GM18508 (cell line): ENCODE data around the gene PLXNA2.

Experiments
- ATAC-seq: cut with Tn5 transposase; IDR thresholded peaks from one replicate; pipeline ENCODE4 v1.9.1; 2021; ENCODE audit warnings: moderate number of reproducible peaks; ENCODE audit not compliant: insufficient read depth, unreplicated experiment

Gene PLXNA2

DNA sequence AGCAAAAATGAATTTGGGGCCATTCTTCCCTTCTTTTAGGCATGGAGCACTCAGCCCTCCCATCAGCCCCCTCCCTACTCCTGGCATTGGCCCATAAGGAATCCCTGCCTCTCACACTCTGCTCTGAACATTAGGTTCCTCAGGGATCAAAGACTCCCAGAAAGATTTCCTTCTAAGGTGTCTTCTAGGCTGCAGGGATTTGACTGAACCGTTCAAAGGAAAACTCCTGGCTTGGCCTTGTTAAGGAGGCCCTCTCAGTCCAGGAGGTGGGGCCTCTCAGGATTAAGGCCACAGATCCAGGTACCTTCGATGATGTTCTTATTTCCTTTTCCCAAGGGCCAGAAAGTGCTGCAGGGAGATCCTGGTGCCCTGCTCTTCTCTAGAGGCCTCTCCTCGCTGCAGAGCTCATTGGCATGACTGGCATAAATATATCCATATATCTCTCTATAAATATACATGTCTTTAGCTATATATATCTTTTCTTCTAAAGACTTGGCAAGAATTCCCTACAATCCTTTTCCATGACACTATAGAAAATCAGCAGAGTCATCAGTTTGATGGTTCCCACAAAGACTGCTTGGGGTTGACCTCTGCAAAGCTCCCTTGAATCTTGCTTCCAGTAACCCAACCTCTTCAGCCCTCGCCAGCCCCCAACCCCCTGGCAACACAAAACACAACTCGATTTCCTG, 59.1 kb downstream of the PLXNA2 start:
- ATAC-seq = no peak

DNA sequence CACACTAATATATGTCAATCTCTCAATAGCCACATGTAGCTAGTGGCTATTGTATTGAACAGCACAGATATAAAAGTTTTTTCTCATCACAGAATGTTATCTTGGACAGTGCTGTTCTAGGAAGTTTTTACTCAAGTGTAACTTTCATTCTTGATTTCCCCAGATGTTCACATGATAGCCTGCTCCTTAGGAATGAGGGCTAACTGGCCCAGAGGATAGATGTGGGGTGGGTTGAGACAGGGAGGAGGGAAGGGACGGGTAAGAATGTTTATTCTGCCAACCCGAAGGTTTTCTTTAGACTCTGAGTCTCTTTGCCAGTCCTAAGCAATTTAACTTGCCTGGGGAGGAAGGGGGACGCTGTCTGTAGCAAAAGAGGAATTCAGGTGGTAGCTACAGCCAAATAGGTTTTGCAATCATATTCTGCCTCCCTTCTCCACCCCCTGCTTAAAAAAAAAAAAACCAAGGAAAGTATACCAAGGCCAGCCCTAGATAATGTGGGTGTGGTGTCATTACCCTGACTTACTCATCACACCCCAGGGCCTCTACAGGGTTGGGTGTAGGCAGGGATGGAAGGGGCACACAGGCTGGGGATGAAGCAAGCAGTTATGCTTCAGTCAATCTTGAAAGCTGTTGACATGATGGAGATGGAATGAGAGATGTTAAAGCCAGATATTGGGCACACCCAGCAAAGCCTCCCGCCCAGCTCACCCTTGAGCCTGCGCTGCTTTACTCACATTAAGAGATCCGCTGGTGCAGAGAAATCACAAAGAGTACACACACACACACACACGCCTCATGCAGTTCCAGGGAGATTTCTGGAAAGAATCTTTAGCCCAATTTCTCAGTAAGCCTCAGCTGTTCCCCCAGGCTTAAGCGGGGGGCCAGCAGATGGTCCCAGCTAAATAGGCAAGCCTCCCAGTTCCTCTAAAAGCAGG, 59.9 kb downstream of the PLXNA2 start:
- no peak for ATAC-seq

DNA sequence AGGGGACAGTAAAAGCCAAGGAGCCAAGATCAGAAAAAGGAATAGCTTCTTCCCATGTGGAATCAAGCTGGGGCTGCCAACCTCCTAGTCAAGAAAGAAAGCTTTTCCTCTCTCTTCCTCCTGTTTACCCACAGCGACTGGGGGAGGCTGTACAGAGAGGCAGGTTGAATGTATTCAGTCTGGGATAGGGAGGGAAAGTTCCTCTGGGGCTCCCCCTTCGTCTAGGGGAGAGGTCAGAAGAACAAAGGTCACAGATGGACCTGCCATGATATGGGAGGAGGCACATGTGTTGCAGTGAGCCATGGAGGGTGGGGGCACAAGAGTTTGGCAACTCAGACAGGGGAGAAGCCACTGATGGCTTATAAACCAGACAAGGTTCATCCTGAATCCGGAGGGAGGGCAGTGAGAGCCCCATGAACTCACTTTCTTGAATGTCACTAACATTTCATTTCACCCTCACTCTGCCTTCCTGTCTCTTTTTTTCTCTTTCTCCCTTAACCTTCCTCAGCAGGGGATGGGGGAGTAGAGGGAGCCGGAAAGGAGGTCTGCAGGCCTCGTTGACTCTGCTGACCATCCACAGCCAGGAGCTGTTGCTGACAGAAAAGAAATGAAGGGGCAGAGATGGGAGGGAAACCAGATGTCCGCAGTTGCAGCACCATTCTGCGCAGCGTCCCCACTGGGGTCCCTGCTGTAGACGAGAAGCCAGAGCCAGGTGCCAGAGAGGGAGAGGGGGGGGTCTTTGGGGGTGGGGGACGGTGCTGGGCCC, 61.1 kb downstream of the PLXNA2 start:
- no peak for ATAC-seq

DNA sequence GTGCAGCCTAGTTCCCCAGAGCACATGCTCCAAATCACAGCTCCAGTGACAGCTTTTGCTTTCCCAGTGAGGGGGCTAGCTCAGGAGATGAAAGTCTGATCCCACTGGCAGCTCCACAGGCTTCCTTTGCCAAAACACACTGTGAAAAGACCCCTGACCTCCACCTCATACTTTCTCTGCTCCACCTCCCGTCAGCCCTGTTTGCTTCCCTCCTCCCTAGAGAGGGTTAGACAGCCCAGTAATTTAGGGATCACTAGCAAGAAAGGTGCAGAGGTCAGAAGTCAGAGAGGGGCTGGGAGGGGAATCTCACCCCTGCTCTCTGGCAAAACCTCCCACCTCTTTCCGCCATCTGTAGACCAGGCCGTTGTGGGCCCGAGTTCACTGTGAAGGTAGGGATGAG, 62.8 kb downstream of the PLXNA2 start:
- no peak for ATAC-seq

DNA sequence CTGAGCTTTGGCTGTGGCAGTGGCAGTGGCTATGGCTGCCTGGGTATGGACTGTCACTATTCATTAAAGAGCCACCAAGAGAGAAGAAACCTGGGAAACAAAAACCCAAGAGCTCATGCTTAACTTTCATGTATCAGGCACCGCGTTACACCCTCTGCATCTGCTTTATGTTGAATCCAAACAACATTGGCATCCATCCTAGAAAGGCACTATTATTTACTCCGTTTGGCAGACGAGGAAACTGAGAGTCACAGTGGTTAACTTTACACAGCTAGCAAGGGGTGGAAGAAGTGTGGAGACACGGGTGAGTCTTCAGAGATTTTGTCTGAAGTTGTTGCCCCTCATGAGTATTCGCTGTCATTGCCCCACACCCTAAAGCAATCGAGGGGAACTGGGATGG, 63.8 kb downstream of the PLXNA2 start:
- ATAC-seq = no peak

DNA sequence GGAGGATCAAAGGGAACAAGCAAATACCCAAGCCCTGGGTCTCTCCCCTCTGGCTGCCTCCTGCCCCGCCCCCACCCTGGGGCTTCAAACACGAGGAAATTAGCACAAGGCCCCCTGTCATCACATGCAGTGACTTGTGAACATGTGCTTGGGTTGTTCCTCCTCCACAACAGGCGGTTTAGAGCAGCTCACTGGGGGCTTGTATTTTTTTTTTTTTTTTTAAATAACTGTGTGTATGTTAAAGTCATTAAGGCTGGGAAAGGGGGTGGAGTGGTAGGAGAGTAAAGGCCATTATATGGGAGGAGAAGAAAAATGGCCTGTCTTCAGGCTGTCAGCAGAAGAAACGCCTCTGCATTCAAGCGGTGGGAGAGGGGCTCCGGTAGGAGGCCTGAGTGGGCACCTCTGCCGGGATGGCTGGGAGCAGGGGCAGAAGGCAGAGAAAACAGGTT, 64.2 kb downstream of the PLXNA2 start:
- ATAC-seq = no peak

DNA sequence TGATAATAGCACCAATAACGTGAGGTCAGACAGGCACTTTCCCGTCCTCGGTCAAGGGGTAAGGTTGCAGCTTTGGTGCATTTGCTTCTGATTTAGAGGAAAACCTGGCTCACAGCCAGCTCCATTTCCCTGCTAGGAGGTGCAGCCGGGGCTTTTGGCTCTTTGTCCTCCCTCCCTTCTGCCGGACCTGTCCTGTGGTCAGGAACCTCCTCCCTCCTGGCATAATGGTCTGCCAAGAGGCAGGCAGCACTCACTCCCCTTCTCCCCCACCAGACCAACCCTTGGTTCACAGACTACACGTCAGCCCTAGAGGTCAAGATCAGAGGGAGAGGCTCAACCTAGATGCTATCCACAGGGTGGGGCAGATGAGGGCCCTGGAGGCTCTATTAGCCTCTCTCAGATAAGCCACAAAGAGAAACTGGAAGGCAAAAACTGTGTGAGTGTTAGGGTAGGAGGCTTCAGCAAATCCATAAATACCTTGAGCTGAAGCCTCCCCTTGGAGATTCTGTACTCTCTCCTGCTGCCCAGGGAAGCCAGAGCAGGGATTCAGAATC, 64.8 kb downstream of the PLXNA2 start:
- ATAC-seq = no peak

DNA sequence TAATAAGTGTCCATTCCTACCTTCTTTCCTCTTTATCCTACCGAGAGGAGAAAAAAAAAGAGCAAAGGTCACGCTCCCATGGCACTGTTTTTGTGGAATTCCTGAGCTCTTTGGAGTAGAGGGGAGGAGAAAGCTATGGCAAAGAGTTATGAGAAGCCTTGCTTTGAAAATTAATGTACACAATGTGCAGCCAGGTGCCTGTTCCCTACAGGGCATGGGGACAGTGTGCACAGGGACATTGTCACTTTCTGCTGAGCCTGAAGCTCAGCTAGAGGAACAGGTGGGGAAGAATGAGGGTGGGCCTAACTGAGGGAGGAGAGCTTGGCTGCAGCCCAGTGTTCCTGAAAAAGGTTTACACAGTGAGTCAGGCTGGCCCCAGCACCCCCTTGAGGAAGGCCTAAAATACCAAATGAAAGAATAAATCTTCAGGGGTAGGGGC, 66.1 kb downstream of the PLXNA2 start:
- no peak for ATAC-seq

DNA sequence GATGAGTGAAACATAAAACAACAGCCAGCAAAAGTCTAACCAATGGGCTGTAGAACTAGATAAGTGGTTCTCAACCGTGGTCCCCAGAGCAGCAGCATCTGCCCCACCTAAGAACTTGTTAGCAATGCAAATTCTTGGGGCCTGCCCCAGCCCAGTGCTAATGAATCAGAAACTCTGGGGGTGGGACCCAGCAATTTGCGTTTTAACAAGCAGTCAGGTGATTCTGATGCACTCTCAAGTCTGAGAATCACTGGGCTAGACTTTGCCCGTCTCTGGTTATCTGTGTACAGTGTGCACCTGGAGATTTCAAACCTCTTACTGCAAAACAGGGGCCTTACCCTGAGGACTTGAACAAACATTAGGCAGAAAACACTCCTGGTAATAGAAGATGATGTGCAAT, 66.5 kb downstream of the PLXNA2 start:
- no peak for ATAC-seq

DNA sequence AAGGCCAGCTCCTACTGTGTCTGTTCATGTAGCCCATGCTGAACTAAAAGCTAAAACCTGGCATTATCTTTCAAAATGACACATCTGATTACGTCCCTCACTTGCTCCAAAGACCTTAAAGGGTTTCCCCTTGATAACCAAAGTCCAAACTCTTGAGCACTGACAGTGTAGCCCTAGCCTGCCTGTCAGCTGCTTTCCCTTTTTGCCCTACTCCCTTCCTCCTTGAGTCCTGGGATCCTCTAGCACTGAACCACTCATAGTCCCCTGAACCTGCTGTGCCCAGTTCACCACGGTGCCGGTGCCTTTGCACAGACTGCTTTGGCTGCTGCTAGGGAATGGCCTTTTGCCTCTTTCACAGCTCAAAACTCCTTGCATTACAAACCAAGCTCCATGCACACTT, 67.5 kb downstream of the PLXNA2 start:
- no peak for ATAC-seq

DNA sequence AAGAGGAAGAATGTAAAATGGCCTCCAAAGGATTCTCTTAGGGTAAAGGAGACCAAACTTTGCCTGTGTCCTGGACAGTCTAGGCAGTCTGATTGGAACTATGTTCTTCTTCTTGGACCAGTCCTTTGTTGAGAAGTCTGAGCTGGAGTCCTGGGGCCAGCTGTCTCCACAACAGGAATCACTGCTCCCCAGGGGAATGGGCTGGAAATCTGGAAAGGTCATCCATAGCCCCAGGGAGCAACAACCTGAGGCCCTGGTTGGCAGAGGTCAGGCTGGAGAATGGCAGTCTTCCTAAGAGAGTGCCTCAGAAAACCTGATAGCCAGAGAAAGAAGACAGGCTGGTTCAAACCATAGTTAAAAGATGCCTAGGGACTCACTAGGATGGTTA, 68.7 kb downstream of the PLXNA2 start:
- no peak for ATAC-seq

DNA sequence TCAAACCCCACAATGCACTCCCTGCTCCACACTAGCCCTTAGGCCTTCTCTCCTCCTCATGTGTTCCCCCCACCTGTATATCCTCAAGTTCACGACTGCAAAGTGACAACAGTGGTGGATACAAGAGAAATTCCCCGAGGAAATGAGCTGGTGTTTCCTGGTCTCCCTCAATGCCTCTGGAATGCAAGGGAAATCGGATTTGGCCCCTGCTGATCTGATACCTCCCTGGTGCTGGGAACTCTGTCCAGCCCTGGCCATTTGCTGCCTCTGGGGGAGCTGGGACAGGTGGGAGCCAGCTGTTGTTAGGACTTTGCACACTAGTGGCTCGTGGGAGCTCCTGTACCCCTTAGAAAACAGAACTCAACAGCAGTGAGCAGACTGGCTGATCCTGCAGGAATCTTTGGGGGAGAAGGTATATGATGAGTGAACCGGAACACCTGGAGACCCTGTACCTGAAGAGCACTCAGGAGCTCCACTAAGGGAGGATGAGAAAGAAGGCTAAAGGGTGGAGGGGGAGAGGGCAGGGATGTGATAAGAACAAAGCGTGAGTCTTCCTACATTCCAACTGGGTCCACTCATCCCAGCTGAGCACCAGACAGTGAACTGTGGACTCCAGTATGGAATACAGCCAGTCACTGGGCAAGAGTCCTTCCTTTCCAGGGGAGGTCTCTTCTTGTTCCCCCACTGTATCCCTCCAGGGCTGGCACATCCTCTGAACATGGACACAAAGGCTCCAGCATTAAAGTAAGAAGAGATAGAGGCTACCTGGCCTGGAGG, 69.3 kb downstream of the PLXNA2 start:
- ATAC-seq = no peak

DNA sequence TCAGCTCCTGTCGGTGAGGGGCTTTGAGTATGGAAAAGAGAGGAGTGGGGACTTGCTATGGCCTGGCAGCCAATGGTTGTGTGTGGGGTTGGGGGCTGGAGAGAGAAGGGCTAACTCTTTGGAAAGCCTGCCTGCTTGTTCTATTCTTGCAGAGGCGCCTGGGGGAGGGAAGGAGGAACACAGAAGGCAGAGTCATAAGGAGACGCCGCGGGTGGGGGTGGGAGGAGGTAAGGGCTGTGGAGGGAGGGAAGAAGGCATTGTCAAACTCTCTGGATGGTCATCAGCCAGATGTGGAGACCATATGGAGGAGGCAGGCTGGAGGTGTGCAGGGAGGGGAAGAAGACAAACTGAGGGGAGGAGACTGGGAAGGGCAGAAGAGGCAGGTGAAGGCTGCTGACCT, 70.0 kb downstream of the PLXNA2 start:
- ATAC-seq = no peak

DNA sequence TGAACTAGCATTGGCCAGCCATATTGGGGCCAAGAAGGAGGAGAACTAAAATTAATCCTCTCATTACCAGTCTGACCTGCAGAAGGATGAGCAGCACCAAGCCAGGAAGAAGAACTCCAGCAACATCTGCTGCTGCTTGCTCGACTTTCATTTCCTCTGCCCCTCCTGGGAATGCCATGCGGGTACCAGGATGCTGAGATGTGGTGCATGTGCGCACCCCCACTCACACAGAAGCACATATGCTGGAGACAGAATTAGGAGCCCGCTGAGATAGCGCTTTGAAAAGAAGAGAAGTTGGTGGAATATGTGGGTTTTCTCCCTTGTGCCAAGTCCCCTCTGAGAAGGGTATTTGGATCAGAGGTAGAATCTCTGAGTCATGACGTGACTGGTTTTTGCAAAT, 70.4 kb downstream of the PLXNA2 start:
- ATAC-seq = no peak

DNA sequence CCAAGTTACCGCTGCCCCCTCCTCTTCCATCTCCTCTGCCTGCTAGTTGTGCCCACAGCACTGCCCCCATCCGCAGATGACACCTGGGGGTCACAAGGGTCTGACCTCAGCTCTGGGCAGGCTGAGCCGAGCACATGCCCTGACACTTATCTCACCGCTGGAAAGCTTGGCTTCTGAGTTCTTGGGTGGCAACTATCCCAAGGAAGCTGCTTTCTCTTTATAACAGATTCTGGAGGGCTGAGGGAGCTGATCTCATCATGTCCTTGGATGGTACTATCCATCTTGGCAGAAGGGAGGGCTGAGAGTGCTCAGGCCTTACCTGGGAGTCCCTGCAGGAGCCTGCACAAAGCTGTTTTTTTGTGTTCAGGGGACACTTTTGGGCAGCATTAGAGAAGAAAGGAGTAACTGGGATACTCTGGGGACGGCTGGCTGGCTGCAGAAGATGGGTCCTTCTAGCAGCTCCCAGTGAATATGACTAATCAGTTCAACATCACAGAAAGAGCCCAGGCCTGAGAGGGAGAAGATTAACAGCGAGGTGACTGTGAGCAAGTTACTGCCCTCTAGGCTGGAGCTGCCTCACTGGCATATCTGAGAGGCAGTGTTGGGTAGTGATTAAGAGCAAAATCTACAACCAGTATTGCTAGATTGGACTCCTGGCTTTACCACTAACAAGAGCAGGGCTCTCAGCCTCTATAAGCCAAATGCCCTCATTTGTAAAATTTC, 71.6 kb downstream of the PLXNA2 start:
- no peak for ATAC-seq

DNA sequence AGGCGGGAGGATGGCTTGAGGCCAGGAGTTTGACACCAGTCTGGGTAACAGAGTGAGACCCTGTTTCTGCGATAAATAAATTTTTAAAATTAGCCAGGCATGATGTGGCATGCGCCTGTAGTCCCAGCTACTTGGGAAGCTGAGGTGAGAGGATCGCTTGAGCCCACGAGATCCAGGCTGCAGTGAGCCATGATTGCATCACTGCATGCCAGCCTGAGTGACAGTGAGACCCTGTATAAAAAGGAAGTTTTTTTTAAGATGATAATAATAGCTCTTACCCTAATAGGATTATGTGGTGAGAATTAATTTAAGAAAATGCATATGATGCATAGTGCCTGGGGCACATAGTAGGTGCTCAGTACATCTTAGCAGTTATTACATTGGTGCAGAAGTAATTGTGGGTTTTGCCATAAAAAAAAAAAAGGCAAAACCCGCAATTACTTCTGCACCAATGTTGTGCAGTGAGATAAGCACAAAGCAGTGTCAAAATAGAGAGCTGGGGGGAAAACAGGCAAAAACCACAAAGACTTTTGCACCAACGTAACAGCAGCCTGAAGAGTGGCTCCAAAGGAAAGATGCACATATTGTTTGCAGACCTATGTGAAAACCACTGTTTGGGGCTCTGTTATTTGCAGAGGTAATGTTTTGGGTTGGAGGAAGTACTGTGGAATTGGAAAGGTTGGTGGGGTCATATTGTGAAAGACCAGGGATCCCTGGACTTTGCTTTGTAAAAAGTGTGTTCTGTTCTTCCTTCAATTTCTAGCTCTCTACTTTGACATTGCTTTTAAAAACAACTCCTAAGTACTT, 72.4 kb downstream of the PLXNA2 start:
- no peak for ATAC-seq

DNA sequence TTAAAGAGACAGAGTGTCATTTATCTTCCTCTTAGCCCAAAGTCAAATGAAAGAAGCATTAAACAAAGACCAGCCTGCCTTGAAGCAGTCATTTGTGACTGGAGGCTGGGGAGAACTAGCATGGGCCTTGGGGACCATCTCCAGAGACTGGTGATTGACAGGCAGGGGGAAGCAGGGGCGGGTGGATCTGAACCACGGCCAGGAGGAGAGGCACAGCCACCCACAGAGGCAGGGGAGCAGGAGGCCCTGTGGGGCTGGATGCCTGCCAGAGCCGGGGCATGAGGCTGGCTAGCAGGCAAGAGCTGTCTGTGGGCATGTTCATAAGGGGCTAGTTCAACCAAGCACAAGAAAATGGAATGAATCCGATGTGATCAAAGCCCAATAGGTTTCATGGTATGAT, 73.9 kb downstream of the PLXNA2 start:
- ATAC-seq = no peak

DNA sequence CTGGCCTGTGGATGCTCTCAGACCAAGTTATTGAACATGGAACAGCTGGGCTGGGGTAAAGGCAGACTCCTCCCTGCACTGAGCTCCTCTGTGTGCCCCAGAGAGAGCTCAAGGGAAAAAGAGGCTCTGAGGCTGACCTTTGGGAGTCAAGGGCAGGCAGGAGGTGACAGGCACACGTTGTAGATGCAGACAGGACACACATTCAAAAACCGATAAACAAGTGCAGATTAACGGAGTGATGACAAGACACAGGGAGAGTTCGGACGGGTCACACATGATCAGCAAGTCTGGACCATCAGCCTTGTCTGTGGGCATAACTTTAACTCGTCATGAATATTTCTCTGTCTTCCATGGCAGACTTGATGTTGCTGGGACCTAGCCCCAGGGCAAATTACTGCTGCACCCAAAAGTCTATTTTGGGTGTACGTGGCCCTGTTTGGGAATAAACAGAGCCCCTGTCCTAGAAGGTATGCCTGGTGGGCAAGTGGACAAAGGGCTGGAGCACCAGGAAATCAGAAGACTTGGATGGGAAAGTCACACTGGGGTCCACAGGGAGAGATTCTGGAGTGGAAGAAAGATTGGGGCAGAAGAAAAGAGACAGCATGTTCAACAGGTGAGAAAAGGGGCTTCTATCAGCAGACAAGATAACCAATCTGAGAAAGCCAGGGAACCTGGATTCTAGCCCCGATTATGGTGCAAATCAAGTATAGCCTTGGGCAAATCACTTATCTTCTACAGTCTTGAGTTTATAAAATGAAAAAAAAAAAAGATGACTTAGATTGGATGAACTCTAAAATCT, 74.9 kb downstream of the PLXNA2 start:
- ATAC-seq = no peak
